ENCODE measurements around the gene PSME1. TPM values are rescaled to one million over a fixed set of nuclear protein-coding genes. Genes with fewer than 3 reads are reported as not detected.
A peak's percentile ranks its signal among the peaks of the same experiment; 100 is the strongest.

The PSME1 gene
- total and polyA plus RNA-seq, 2 of the 13 experiments (the other 11 are each of a cell fraction or from before 2014, with no cell fraction given), result 159 to 608 TPM

GRCh38 chr14:24136684-24137528 is 912 bp downstream of the PSME1 start (continued):
- TF ChIP-seq, protein P1, sequence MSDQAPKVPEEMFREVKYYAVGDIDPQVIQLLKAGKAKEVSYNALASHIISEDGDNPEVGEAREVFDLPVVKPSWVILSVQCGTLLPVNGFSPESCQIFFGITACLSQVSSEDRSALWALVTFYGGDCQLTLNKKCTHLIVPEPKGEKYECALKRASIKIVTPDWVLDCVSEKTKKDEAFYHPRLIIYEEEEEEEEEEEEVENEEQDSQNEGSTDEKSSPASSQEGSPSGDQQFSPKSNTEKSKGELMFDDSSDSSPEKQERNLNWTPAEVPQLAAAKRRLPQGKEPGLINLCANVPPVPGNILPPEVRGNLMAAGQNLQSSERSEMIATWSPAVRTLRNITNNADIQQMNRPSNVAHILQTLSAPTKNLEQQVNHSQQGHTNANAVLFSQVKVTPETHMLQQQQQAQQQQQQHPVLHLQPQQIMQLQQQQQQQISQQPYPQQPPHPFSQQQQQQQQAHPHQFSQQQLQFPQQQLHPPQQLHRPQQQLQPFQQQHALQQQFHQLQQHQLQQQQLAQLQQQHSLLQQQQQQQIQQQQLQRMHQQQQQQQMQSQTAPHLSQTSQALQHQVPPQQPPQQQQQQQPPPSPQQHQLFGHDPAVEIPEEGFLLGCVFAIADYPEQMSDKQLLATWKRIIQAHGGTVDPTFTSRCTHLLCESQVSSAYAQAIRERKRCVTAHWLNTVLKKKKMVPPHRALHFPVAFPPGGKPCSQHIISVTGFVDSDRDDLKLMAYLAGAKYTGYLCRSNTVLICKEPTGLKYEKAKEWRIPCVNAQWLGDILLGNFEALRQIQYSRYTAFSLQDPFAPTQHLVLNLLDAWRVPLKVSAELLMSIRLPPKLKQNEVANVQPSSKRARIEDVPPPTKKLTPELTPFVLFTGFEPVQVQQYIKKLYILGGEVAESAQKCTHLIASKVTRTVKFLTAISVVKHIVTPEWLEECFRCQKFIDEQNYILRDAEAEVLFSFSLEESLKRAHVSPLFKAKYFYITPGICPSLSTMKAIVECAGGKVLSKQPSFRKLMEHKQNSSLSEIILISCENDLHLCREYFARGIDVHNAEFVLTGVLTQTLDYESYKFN (CRISPR knock-in tag; conservative IDR thresholded peaks at IDR 0.05), result no peak
- TF ChIP-seq KLF13 (CRISPR knock-in tag; IDR thresholded peaks at IDR 0.05), result no peak
- TF ChIP-seq, protein P2, sequence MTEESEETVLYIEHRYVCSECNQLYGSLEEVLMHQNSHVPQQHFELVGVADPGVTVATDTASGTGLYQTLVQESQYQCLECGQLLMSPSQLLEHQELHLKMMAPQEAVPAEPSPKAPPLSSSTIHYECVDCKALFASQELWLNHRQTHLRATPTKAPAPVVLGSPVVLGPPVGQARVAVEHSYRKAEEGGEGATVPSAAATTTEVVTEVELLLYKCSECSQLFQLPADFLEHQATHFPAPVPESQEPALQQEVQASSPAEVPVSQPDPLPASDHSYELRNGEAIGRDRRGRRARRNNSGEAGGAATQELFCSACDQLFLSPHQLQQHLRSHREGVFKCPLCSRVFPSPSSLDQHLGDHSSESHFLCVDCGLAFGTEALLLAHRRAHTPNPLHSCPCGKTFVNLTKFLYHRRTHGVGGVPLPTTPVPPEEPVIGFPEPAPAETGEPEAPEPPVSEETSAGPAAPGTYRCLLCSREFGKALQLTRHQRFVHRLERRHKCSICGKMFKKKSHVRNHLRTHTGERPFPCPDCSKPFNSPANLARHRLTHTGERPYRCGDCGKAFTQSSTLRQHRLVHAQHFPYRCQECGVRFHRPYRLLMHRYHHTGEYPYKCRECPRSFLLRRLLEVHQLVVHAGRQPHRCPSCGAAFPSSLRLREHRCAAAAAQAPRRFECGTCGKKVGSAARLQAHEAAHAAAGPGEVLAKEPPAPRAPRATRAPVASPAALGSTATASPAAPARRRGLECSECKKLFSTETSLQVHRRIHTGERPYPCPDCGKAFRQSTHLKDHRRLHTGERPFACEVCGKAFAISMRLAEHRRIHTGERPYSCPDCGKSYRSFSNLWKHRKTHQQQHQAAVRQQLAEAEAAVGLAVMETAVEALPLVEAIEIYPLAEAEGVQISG (CRISPR knock-in tag; IDR thresholded peaks at IDR 0.05), result peak; percentile 13; the same call in 1 of the 2 replicates
- no peak for TF ChIP-seq ZNF510 (CRISPR knock-in tag; IDR thresholded peaks at IDR 0.05; ENCODE audit: low read depth)
- no peak for TF ChIP-seq CENPX (CRISPR knock-in tag; IDR thresholded peaks at IDR 0.05)
- TF ChIP-seq EZH2 (conservative IDR thresholded peaks at IDR 0.05; ENCODE audit: low read depth, low read length), result no peak
- TF ChIP-seq CC2D1A (CRISPR knock-in tag; IDR thresholded peaks at IDR 0.05), result no peak
- TF ChIP-seq, protein P3, sequence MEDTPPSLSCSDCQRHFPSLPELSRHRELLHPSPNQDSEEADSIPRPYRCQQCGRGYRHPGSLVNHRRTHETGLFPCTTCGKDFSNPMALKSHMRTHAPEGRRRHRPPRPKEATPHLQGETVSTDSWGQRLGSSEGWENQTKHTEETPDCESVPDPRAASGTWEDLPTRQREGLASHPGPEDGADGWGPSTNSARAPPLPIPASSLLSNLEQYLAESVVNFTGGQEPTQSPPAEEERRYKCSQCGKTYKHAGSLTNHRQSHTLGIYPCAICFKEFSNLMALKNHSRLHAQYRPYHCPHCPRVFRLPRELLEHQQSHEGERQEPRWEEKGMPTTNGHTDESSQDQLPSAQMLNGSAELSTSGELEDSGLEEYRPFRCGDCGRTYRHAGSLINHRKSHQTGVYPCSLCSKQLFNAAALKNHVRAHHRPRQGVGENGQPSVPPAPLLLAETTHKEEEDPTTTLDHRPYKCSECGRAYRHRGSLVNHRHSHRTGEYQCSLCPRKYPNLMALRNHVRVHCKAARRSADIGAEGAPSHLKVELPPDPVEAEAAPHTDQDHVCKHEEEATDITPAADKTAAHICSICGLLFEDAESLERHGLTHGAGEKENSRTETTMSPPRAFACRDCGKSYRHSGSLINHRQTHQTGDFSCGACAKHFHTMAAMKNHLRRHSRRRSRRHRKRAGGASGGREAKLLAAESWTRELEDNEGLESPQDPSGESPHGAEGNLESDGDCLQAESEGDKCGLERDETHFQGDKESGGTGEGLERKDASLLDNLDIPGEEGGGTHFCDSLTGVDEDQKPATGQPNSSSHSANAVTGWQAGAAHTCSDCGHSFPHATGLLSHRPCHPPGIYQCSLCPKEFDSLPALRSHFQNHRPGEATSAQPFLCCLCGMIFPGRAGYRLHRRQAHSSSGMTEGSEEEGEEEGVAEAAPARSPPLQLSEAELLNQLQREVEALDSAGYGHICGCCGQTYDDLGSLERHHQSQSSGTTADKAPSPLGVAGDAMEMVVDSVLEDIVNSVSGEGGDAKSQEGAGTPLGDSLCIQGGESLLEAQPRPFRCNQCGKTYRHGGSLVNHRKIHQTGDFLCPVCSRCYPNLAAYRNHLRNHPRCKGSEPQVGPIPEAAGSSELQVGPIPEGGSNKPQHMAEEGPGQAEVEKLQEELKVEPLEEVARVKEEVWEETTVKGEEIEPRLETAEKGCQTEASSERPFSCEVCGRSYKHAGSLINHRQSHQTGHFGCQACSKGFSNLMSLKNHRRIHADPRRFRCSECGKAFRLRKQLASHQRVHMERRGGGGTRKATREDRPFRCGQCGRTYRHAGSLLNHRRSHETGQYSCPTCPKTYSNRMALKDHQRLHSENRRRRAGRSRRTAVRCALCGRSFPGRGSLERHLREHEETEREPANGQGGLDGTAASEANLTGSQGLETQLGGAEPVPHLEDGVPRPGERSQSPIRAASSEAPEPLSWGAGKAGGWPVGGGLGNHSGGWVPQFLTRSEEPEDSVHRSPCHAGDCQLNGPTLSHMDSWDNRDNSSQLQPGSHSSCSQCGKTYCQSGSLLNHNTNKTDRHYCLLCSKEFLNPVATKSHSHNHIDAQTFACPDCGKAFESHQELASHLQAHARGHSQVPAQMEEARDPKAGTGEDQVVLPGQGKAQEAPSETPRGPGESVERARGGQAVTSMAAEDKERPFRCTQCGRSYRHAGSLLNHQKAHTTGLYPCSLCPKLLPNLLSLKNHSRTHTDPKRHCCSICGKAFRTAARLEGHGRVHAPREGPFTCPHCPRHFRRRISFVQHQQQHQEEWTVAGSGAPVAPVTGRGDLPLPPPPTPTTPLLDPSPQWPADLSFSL (CRISPR knock-in tag; IDR thresholded peaks at IDR 0.05), result no peak
- TF ChIP-seq RFXANK (CRISPR knock-in tag; IDR thresholded peaks at IDR 0.05), result no peak
- no peak for TF ChIP-seq PAX8 (CRISPR knock-in tag; IDR thresholded peaks at IDR 0.05; ENCODE audit: borderline replicate concordance)
- 0 out of 2 replicates have a peak, but pooled peaks have one; percentile 85 for TF ChIP-seq ZNF660 (CRISPR knock-in tag; IDR thresholded peaks at IDR 0.05; ENCODE audit: borderline replicate concordance, low read depth)
- no peak; the same call in 1 of the 2 replicates for TF ChIP-seq DNMT1 (CRISPR knock-in tag; IDR thresholded peaks at IDR 0.05)

Data from HepG2 (cell line).